GM21390 (cell line): ENCODE measurements around the gene TCP11L2.

Experiments used
- ATAC-seq: cut with Tn5 transposase; IDR thresholded peaks from one replicate; pipeline ENCODE4 v1.9.1; 2021; ENCODE audit not compliant: unreplicated experiment

The TCP11L2 gene

DNA sequence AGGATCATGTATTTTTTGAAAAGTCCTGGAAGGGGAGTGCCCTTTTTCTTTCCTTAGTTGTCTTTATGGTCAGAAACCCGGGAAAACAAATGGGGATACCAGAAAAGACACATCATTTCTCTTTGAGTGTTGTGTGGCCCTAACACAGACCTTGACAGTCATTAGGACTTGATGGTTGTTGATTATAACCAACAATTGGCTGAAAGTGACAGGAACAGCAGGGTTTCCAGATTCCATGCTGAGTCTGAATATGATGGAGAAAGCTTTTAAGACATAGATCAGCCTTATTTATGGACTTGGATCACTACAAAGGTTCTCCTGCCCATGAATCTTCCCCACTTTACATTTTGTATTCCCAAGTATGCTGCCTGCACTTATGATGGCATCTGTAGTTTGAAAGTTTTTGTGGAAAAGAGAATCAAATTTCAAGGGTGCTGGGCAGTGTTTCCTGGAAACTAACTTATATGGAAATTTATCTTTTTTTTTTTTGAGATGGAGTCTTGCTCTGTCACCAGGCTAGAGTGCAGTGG, 85.4 kb downstream of the TCP11L2 start:
- ATAC-seq = no peak

DNA sequence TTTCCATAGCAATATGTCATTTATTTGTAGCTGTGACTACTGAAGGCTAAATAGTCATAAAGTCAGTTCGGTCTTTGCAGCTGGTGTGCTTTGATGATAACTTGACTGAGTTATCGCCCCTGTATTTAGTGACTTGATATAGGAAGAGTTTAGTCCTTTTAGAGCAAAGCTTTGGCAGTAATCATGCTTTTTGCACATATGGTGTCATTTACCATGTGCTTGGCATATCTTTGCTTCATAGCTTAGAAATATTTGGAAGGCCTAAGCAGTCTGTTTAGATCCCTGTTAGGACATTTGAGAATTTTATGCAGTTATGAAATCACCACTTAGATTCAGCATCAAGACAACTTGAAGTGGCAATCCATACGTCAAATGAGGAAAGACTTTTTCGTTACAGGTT, 86.6 kb downstream of the TCP11L2 start:
- ATAC-seq = no peak

DNA sequence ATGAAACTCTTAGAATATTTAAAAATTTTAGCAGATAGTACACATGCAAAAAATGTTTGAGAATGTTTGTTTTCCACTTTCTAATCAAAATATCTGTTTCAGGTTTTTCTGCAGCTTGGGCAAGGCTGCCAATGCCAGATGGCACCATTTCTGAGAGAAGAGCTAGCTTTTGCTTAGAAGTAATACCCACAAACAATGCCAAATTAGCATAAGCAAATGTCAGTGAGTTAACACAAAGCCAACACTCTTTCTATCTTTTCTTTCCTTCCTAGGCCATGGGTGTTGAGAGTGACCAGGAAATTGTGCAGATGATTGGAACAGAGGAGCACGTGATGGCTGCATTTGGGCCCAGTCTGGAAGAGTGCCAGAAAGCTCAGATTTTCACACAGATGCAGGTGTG, 90.2 kb downstream of the TCP11L2 start:
- ATAC-seq = no peak
